Fibroblast of pulmonary artery (primary cell): ENCODE results near the gene KRTAP5-6.

Experiments used
- DNase-seq: peaks from one replicate; pipeline ENCODE4 v3.0.0-alpha.2; 2010; ENCODE audit warnings: low read depth
- H3K4me3 ChIP-seq: replicated peaks from 2 replicates; pipeline ENCODE4 v1.5.1; 2011; ENCODE audit warnings: low read depth, mild to moderate bottlenecking, control low read depth, low read length, moderate library complexity
- TF ChIP-seq, protein P1 (sequence below): IDR thresholded peaks from 2 replicates; pipeline ENCODE4 v1.5.1; 2011; ENCODE audit warnings: mild to moderate bottlenecking, control low read depth, low read length, inconsistent platforms; ENCODE audit errors: missing control alignments

Gene KRTAP5-6

DNA sequence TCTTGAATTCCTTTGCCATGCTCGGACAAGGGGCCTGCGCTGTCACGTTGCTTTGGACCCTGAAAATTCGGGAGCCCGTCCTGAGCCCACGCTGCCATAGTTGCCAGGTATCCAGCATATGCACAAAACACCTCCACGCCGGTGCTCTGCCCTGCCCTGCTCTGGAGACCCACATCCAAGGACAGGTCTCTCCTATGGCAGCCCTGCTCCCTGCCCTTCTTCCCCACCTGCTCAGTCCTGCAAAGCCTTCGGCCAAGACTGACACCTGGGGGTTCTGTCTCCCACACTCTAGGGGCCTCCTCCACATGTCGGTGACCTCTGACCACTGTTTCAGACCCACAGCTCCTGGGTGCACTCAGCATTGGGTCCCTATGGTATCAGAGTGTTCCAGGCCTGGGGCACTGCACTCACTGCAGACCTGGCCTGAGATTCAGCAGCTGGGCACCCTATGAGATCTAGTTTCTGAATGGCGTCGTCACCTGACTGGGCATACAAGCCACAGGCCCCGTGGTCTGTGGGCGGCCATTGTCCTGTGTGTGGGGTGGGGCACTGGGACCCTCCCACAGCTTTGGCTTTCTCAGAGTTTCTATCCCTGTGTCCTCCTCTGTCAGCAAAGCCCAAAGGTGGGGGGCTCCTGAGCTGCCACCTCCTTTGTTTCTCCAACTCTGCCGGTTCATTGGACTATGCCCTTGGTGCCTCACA is 2.0 kb upstream of the KRTAP5-6 start:
- H3K4me3 ChIP-seq, result no peak overlapping the region
- no peak for DNase-seq
- TF ChIP-seq, protein P1, sequence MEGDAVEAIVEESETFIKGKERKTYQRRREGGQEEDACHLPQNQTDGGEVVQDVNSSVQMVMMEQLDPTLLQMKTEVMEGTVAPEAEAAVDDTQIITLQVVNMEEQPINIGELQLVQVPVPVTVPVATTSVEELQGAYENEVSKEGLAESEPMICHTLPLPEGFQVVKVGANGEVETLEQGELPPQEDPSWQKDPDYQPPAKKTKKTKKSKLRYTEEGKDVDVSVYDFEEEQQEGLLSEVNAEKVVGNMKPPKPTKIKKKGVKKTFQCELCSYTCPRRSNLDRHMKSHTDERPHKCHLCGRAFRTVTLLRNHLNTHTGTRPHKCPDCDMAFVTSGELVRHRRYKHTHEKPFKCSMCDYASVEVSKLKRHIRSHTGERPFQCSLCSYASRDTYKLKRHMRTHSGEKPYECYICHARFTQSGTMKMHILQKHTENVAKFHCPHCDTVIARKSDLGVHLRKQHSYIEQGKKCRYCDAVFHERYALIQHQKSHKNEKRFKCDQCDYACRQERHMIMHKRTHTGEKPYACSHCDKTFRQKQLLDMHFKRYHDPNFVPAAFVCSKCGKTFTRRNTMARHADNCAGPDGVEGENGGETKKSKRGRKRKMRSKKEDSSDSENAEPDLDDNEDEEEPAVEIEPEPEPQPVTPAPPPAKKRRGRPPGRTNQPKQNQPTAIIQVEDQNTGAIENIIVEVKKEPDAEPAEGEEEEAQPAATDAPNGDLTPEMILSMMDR, result no peak

DNA sequence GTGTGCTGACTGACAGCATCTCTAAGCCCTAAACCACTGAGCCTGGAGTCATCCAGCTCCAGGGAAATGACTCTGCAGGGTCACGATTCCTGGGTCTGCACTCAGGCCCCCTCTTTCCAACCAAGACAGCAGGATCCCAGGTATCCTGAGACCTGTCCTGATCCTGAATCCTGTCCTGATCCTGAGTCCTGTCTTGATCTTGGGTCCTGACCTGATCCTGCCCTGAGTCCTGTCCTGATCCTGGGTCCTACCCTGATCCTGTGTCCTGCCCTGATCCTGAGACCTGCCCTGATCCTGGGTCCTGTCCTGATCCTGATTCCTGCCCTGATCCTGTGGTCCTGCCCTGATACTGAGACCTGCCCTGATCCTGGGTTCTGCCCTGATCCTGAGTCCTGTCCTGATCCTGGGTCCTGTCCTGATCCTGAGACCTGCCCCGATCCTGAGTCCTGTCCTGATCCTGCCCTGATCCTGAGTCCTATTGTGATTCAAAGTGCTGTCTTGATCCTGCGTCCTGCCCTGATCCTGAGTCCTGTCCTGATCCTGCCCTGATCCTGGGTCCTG is 1.4 kb upstream of the KRTAP5-6 start:
- DNase-seq, result no peak
- no peak overlapping the region for H3K4me3 ChIP-seq
- TF ChIP-seq, protein P1, result no peak

DNA sequence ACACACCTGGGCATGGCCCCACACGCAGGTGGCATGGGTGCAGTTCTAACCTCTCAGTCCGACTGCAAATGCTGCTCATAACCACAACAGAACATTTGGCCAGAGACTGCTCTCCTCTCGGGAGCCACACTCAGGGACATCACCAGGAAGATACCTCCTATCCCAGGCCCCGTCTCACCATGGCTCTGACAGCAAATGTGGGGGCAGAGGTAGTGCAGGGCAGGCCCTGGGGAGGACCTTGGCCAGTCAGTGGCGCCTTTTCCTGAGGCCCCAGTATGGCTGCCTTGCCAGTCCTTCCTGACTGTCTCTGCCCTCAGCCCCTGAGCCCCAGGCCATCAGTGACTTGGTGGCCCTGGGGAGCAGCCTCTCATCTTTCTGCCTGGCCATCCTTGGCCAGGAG is 2.8 kb downstream of the KRTAP5-6 start:
- no peak for DNase-seq
- H3K4me3 ChIP-seq, result no peak overlapping the region
- TF ChIP-seq, protein P1, result no peak

DNA sequence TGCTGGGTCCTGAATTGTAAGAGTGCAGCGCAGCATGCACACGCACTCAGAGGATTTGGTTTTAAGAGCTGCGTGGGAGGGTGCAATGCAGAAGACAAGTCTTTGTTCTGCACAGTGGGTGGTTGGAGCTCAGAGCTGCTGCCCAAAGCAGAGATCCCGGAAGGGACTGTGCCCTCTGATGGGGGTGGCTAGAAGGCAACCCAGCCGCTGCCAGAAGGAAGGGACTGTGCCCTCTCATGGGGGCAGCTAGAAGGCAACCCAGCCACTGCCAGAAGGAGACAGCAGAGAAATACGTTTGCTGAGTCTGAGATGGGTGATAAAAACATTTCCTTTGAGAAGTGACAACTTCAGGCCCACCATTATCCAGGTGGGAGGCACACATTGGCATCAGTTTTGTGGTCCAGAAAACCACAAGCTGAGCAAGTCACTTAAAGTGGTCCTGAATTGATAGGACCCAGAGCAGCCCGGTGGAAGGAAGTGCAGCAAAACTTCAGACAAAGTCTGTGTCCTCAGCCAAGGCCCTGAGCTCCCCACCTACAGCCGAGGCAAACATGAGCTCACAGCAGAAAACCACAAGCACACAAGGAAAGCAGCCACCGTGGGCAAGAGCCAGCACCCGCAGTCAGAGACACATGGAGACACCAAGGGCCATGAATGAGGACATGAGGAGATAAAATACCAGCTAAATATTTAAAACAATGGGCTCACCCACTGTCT is 4.3 kb downstream of the KRTAP5-6 start:
- TF ChIP-seq, protein P1, result no peak
- H3K4me3 ChIP-seq, result no peak overlapping the region
- DNase-seq, result no peak

DNA sequence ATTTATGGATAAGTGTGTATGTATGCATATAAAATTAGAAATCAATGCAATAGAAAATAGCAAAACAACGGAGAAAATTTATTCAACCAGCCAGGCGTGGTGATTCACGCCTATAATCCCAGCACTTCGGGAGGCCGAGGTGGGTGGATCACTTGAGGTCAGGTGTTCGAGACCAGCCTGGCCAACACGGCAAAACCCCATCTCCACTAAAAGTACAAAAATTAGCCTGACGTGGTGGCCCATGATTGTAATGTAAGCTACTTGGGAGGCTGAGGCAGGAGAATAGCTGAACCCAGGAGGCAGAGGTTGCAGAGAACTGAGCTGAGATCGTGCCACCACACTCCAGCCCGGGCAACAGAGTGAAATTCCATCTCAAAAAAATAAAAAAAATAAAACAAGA is 5.5 kb downstream of the KRTAP5-6 start:
- TF ChIP-seq, protein P1, result no peak
- H3K4me3 ChIP-seq, result no peak overlapping the region
- DNase-seq, result no peak

DNA sequence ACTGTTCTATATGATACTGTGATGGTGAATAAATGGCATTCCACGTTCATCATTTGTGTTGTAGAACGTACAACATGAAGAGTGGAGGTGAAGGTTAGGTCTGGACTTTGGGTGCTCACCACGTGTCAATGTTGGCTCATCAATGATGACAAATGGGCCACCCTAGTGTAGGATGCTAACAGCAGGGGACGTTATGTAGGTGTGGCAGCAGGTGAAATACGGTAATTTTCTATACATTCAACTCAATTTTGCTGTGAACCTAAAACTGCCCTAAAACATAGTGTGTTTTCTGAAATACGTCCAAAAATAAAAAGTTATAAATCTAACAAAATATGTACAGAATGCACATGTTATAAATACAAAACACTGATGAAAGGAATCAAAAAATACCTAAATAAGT is 6.2 kb downstream of the KRTAP5-6 start:
- no peak overlapping the region for H3K4me3 ChIP-seq
- DNase-seq, result no peak
- TF ChIP-seq, protein P1, result no peak
